ENCODE data around the gene BMPR1B.

The BMPR1B gene

GRCh38 chr4:95068818-95069478 lies 311.2 kb downstream of the BMPR1B start:
- no peak for DNase-seq (ENCODE audit: low spot score)
- no peak for TF ChIP-seq CTCF (IDR thresholded peaks at IDR 0.05; ENCODE audit: extremely low read depth, missing control alignments)

- DNase-seq (ENCODE audit: low spot score): no peak
- TF ChIP-seq CTCF (IDR thresholded peaks at IDR 0.05; ENCODE audit: extremely low read depth, missing control alignments): no peak
Measured at GRCh38 chr4:95071851-95072250, 314.1 kb downstream of the BMPR1B start.

- no peak for TF ChIP-seq CTCF (IDR thresholded peaks at IDR 0.05; ENCODE audit: extremely low read depth, missing control alignments)
Measured at GRCh38 chr4:95073646-95074045, 315.9 kb downstream of the BMPR1B start.

GRCh38 chr4:95077864-95078263 lies 320.1 kb downstream of the BMPR1B start:
- DNase-seq (ENCODE audit: low spot score): no peak
- no peak for TF ChIP-seq CTCF (IDR thresholded peaks at IDR 0.05; ENCODE audit: extremely low read depth, missing control alignments)

More at GRCh38 chr4:95073646-95074045, 315.9 kb downstream of the BMPR1B start:
- DNase-seq (ENCODE audit: low spot score): no peak

- TF ChIP-seq CTCF (IDR thresholded peaks at IDR 0.05; ENCODE audit: extremely low read depth, missing control alignments): no peak
- DNase-seq (ENCODE audit: low spot score): no peak
Measured at GRCh38 chr4:95080969-95081368, 323.2 kb downstream of the BMPR1B start.

- TF ChIP-seq CTCF (IDR thresholded peaks at IDR 0.05; ENCODE audit: extremely low read depth, missing control alignments): no peak
- DNase-seq (ENCODE audit: low spot score): no peak
Measured at GRCh38 chr4:95084584-95084983, 326.8 kb downstream of the BMPR1B start.

GRCh38 chr4:95085124-95085833 lies 327.5 kb downstream of the BMPR1B start:
- no peak for DNase-seq (ENCODE audit: low spot score)
- TF ChIP-seq CTCF (IDR thresholded peaks at IDR 0.05; ENCODE audit: extremely low read depth, missing control alignments): no peak
